HEK293 (cell line): Measurements from ENCODE around the gene PLAGL2.

Source experiments
- CTCF ChIA-PET: fragments of 350-600 bp; formaldehyde crosslinking; extraction: SDS; loops from one replicate; lab custom pipeline; 2021; ENCODE audit warnings: antibody characterized with exemption; lab: Yijun Ruan, JAX
- POLR2A ChIA-PET: fragments of 300-600 bp; formaldehyde crosslinking; extraction: SDS; loops from one replicate; lab custom pipeline; 2020; ENCODE audit warnings: antibody characterized with exemption, inconsistent platforms; lab: Yijun Ruan, JAX
- H3K27ac ChIP-seq: fragments of 200-500 bp; sonication (Bioruptor generic); 2 replicates; pipeline ENCODE4 v1.5.1; 2014; ENCODE audit warnings: low read depth, low read length, control low read depth, inconsistent platforms; ENCODE audit errors: extremely low read depth
- H3K36me3 ChIP-seq, 2 experiments: fragments of 200-500 bp in 1 of 2; sonication (Bioruptor generic) in 1 of 2; 1 replicate in 1 of 2; 2 replicates in 1 of 2; pipeline ENCODE4 v1.5.1; 2014 to 2017; ENCODE audit warnings: inconsistent platforms in 2 of 2, low read length in 2 of 2; ENCODE audit not compliant: control insufficient read depth in 2 of 2, insufficient read depth in 1 of 2
- H3K4me1 ChIP-seq: fragments of 200-500 bp; sonication (Bioruptor generic); 2 replicates; pipeline ENCODE4 v1.5.1; 2014; ENCODE audit warnings: mild to moderate bottlenecking, low read length, inconsistent platforms; ENCODE audit not compliant: control insufficient read depth, insufficient read depth
- H3K4me3 ChIP-seq: 2 replicates; pipeline ENCODE4 v1.5.1; 2011; ENCODE audit warnings: low read depth, mild to moderate bottlenecking, control low read depth, low read length, moderate library complexity
- H3K9me3 ChIP-seq: fragments of 200-500 bp; sonication (Bioruptor generic); 2 replicates; pipeline ENCODE4 v1.5.1; 2014; ENCODE audit warnings: low read depth, low read length, inconsistent platforms; ENCODE audit not compliant: control insufficient read depth, insufficient read depth
- CTCF ChIP-seq: fragments of 450-650 bp; formaldehyde crosslinking; IDR thresholded peaks from 2 replicates; pipeline ENCODE4 v1.5.1; 2016; ENCODE audit warnings: missing biosample characterization, missing genetic modification characterization
- KLF1 ChIP-seq: fragments of 450-650 bp; formaldehyde crosslinking; IDR thresholded peaks from 2 replicates; pipeline ENCODE4 v1.5.1; 2016; ENCODE audit warnings: missing biosample characterization, missing genetic modification characterization
- KLF10 ChIP-seq: fragments of 450-650 bp; IDR thresholded peaks from 2 replicates; pipeline ENCODE4 v1.5.1; 2018; ENCODE audit warnings: missing biosample characterization, mild to moderate bottlenecking, missing genetic modification characterization
- KLF17 ChIP-seq: fragments of 450-650 bp; formaldehyde crosslinking; IDR thresholded peaks from 2 replicates; pipeline ENCODE4 v1.5.1; 2016; ENCODE audit warnings: missing biosample characterization, missing genetic modification characterization
- OVOL3 ChIP-seq: fragments of 450-650 bp; formaldehyde crosslinking; IDR thresholded peaks from 2 replicates; pipeline ENCODE4 v1.5.1; 2016; ENCODE audit warnings: missing biosample characterization, missing genetic modification characterization
- SP7 ChIP-seq: fragments of 450-650 bp; formaldehyde crosslinking; IDR thresholded peaks from 2 replicates; pipeline ENCODE4 v1.5.1; 2016; ENCODE audit warnings: missing biosample characterization, missing genetic modification characterization
- TSHZ1 ChIP-seq: fragments of 450-650 bp; formaldehyde crosslinking; IDR thresholded peaks from 2 replicates; pipeline ENCODE4 v1.5.1; 2016; ENCODE audit warnings: missing biosample characterization, missing genetic modification characterization, borderline replicate concordance
- WT1 ChIP-seq: fragments of 450-650 bp; formaldehyde crosslinking; IDR thresholded peaks from 2 replicates; pipeline ENCODE4 v1.5.1; 2016; ENCODE audit warnings: missing biosample characterization, missing genetic modification characterization
- YY1 ChIP-seq: fragments of 450-650 bp; formaldehyde crosslinking; IDR thresholded peaks from 2 replicates; pipeline ENCODE4 v1.5.1; 2018; ENCODE audit warnings: missing biosample characterization, missing genetic modification characterization
- ZBTB7A ChIP-seq: fragments of 450-650 bp; formaldehyde crosslinking; IDR thresholded peaks from 2 replicates; pipeline ENCODE4 v1.5.1; 2016; ENCODE audit warnings: low read depth, missing biosample characterization, missing genetic modification characterization
- ZNF211 ChIP-seq: fragments of 450-650 bp; formaldehyde crosslinking; IDR thresholded peaks from 2 replicates; pipeline ENCODE4 v1.5.1; 2016; ENCODE audit warnings: low read depth, missing biosample characterization, missing genetic modification characterization
- ZNF394 ChIP-seq: fragments of 450-650 bp; formaldehyde crosslinking; IDR thresholded peaks from 2 replicates; pipeline ENCODE4 v1.5.1; 2016; ENCODE audit warnings: missing biosample characterization, missing genetic modification characterization, mild to moderate bottlenecking, moderate library complexity, borderline replicate concordance
- ZNF501 ChIP-seq: fragments of 450-650 bp; formaldehyde crosslinking; IDR thresholded peaks from 2 replicates; pipeline ENCODE4 v1.5.1; 2016; ENCODE audit warnings: missing biosample characterization, missing genetic modification characterization
- ZNF518A ChIP-seq: fragments of 450-650 bp; formaldehyde crosslinking; conservative IDR thresholded peaks from 2 replicates; pipeline ENCODE4 v1.5.1; 2016; ENCODE audit warnings: low read depth, missing biosample characterization, missing genetic modification characterization
- ZNF561 ChIP-seq: fragments of 450-650 bp; IDR thresholded peaks from 2 replicates; pipeline ENCODE4 v1.5.1; 2018; ENCODE audit warnings: missing biosample characterization, missing genetic modification characterization, borderline replicate concordance
- ZNF596 ChIP-seq: fragments of 450-650 bp; IDR thresholded peaks from 2 replicates; pipeline ENCODE4 v1.5.0; 2018; ENCODE audit warnings: missing biosample characterization, mild to moderate bottlenecking, missing genetic modification characterization, moderate library complexity
- ZNF610 ChIP-seq: fragments of 450-650 bp; formaldehyde crosslinking; IDR thresholded peaks from 2 replicates; pipeline ENCODE4 v1.5.1; 2016; ENCODE audit warnings: missing biosample characterization, missing genetic modification characterization, borderline replicate concordance
- ZNF677 ChIP-seq: fragments of 450-650 bp; IDR thresholded peaks from 2 replicates; pipeline ENCODE4 v1.5.0; 2018; ENCODE audit warnings: missing biosample characterization, mild to moderate bottlenecking, missing genetic modification characterization, moderate library complexity
- ZNF692 ChIP-seq: fragments of 450-650 bp; formaldehyde crosslinking; IDR thresholded peaks from 2 replicates; pipeline ENCODE4 v1.5.1; 2016; ENCODE audit warnings: missing biosample characterization, missing genetic modification characterization
- ZNF701 ChIP-seq: fragments of 450-650 bp; formaldehyde crosslinking; IDR thresholded peaks from 2 replicates; pipeline ENCODE4 v1.5.1; 2016; ENCODE audit warnings: missing biosample characterization, missing genetic modification characterization
- ZNF76 ChIP-seq: fragments of 450-650 bp; formaldehyde crosslinking; IDR thresholded peaks from 2 replicates; pipeline ENCODE4; 2016; ENCODE audit warnings: low read depth, missing biosample characterization, missing genetic modification characterization, borderline replicate concordance
- ZSCAN30 ChIP-seq: fragments of 450-650 bp; IDR thresholded peaks from 2 replicates; pipeline ENCODE4 v1.5.1; 2018; ENCODE audit warnings: missing biosample characterization, mild to moderate bottlenecking, missing genetic modification characterization, moderate library complexity
- ZXDB ChIP-seq: fragments of 450-650 bp; formaldehyde crosslinking; IDR thresholded peaks from 2 replicates; pipeline ENCODE4 v1.5.1; 2016; ENCODE audit warnings: missing biosample characterization, missing genetic modification characterization

The PLAGL2 gene

GRCh38 chr20:32207626-32208498, at the start of gene PLAGL2, which contains the start of gene POFUT1:
PLAGL2 (minus strand) TSS chr20:32207743; CDS start chr20:32202178, 5,565 bp downstream.
POFUT1 (plus strand) TSS chr20:32207880; CDS start chr20:32207942, 62 bp downstream.
- Histone ChIP-seq H3K9me3 (no peaks in the 10 kb centered on the region), H3K36me3 (peaks cover 6 to 70% of the 10 kb centered on the region in 2 experiments; a peak in 2 of 3 replicates), H3K27ac (peak within 1 kb of the TSS; percentile 89), H3K4me3 (peak within 1 kb of the TSS; percentile 93), H3K4me1 (peaks cover 6% of the 10 kb centered on the region)
- POLR2A ChIA-PET, result no interaction called here
- CTCF ChIA-PET, result no interaction called here
- TF ChIP-seq ZXDB (tag by site-specific recombination) (0 out of 2 replicates have a peak, but pooled peaks have one; percentile 32), ZNF596 (tag by site-specific recombination) (peak; percentile 39; the same call in 1 of the 2 replicates), SP7 (tag by site-specific recombination) (peak; percentile 42; the same call in 1 of the 2 replicates), ZNF610 (tag by site-specific recombination) (no peak), ZNF394 (tag by site-specific recombination) (0 out of 2 replicates have a peak, but pooled peaks have one; percentile 11), ZSCAN30 (tag by site-specific recombination) (peak; percentile 75; the same call in 1 of the 2 replicates), ZNF561 (tag by site-specific recombination) (0 out of 2 replicates have a peak, but pooled peaks have one; percentile 56), ZBTB7A (tag by site-specific recombination) (no peak), ZNF692 (tag by site-specific recombination) (peak; percentile 53), OVOL3 (tag by site-specific recombination) (no peak), YY1 (tag by site-specific recombination) (peak; percentile 65; the same call in 1 of the 2 replicates), ZNF211 (tag by site-specific recombination) (no peak), KLF1 (tag by site-specific recombination) (0 out of 2 replicates have a peak, but pooled peaks have one; percentile 22), TSHZ1 (tag by site-specific recombination) (no peak), ZNF76 (tag by site-specific recombination) (peak; percentile 73; the same call in 1 of the 2 replicates), CTCF (peak; percentile 50; the same call in 1 of the 2 replicates), KLF17 (peak; percentile 37; the same call in 1 of the 2 replicates), WT1 (no peak), ZNF701 (tag by site-specific recombination) (no peak), KLF10 (tag by site-specific recombination) (0 out of 2 replicates have a peak, but pooled peaks have one; percentile 34), ZNF677 (tag by site-specific recombination) (0 out of 2 replicates have a peak, but pooled peaks have one; percentile 2), ZNF518A (tag by site-specific recombination) (no peak), ZNF501 (tag by site-specific recombination) (0 out of 2 replicates have a peak, but pooled peaks have one; percentile 60)
